Chondrocyte (in vitro differentiated cells): ENCODE measurements around the gene SYDE1. TPM values are rescaled to one million over a fixed set of nuclear protein-coding genes. Genes with fewer than 3 reads are reported as not detected.

Experiments
- DNase-seq: peaks from one replicate; pipeline ENCODE4 v3.0.0; 2021; ENCODE audit warnings: mixed read lengths, low spot score
- H3K27ac Mint-ChIP-seq: one replicate; pipeline ENCODE4 v1.8.0; 2021; ENCODE audit warnings: mild to moderate bottlenecking, moderate library complexity, mixed read lengths; ENCODE audit not compliant: unreplicated experiment
- H3K27me3 Mint-ChIP-seq: 2 replicates; pipeline ENCODE4 v1.8.0; 2021; ENCODE audit warnings: low read depth, mixed read lengths
- H3K36me3 Mint-ChIP-seq: 2 replicates; pipeline ENCODE4 v1.8.0; 2021; ENCODE audit warnings: low read depth, mixed read lengths
- H3K4me1 Mint-ChIP-seq: 2 replicates; pipeline ENCODE4 v1.8.0; 2021; ENCODE audit warnings: low read depth, mild to moderate bottlenecking, mixed read lengths
- H3K4me3 Mint-ChIP-seq: one replicate; pipeline ENCODE4 v1.8.0; 2021; ENCODE audit warnings: mild to moderate bottlenecking, moderate library complexity, mixed read lengths; ENCODE audit not compliant: unreplicated experiment
- H3K9me3 Mint-ChIP-seq: 2 replicates; pipeline ENCODE4 v1.8.0; 2021; ENCODE audit warnings: low read depth, mixed read lengths
- CTCF ChIP-seq: fragments of 200-600 bp; sonication (generic); IDR thresholded peaks from 2 replicates; pipeline ENCODE4 v1.5.0; 2021; ENCODE audit warnings: antibody characterized with exemption, mild to moderate bottlenecking, moderate library complexity
- total RNA-seq: library from RNA; stranded (reverse); gene quantifications from 3 replicates; pipeline ENCODE4 v1.2.1, GENCODE V29; 2021

SYDE1 gene
- total RNA-seq, 1 donor from 2014 or later: 98.0 TPM

DNA sequence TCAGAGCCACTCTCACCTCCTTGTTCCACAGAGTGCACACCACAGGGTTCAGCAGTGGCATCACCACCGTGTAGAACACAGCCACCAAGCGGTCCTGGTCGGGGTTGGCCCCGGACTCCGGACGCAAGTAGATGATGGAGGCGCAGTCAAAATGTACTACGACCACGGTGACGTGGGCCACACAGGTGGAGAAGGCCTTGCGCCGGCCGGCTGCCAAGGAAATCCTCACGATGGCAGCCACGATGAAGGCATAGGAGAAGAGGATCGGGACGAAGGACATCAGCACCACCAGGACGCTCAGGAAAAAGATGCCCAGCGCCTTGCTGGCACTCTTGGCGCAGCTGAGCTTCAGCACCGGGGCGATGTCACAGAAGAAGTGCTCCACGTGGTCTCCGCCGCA is 33.9 kb downstream of the SYDE1 start:
- H3K4me3 Mint-ChIP-seq: no peak overlapping the region
- no peak for DNase-seq
- peaks cover 12% of the 10 kb centered on the region for H3K9me3 Mint-ChIP-seq
- H3K27ac Mint-ChIP-seq: no peak overlapping the region
- no peaks in the 10 kb centered on the region for H3K27me3 Mint-ChIP-seq
- peaks cover 10% of the 10 kb centered on the region for H3K4me1 Mint-ChIP-seq
- no peak for TF ChIP-seq CTCF
- peaks cover 3% of the 10 kb centered on the region for H3K36me3 Mint-ChIP-seq

DNA sequence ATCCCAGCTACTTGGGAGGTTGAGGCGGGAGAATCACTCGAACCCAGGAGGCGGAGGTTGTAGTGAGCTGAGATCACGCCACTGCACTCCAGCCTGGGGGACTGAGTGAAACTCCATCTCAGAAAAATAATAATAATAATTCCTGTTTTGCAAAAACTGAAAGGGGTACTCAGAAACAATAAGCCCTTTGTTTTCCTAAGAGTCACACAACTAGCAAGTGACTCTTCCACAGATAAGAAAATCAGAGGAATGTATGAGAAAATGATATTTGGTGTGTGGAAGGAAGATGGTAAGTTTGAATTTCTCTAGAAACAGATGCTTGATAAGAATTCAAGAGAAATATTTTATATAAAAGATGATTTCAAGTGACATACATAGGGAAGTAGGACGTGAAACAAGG is 35.1 kb downstream of the SYDE1 start:
- peaks cover 3% of the 10 kb centered on the region for H3K36me3 Mint-ChIP-seq
- no peak for DNase-seq
- H3K27me3 Mint-ChIP-seq: no peaks in the 10 kb centered on the region
- H3K27ac Mint-ChIP-seq: no peak overlapping the region
- TF ChIP-seq CTCF: no peak
- H3K4me1 Mint-ChIP-seq: peaks cover 10% of the 10 kb centered on the region
- H3K9me3 Mint-ChIP-seq: peaks cover 12% of the 10 kb centered on the region
- no peak overlapping the region for H3K4me3 Mint-ChIP-seq

GRCh38 chr19:15144046-15144646 is 36.9 kb downstream of the SYDE1 start:
- no peaks in the 10 kb centered on the region for H3K4me1 Mint-ChIP-seq
- H3K36me3 Mint-ChIP-seq: peaks cover 3% of the 10 kb centered on the region
- no peak overlapping the region for H3K27ac Mint-ChIP-seq
- peaks cover 4% of the 10 kb centered on the region for H3K9me3 Mint-ChIP-seq
- H3K27me3 Mint-ChIP-seq: peaks cover under 1% of the 10 kb centered on the region
- H3K4me3 Mint-ChIP-seq: no peak overlapping the region
- TF ChIP-seq CTCF: no peak
- no peak for DNase-seq

- Mint-ChIP-seq H3K4me1 (no peaks in the 10 kb centered on the region), H3K27ac (no peak overlapping the region), H3K27me3 (peaks cover 2% of the 10 kb centered on the region), H3K9me3 (no peaks in the 10 kb centered on the region), H3K4me3 (no peak overlapping the region), H3K36me3 (no peaks in the 10 kb centered on the region)
- no peak for TF ChIP-seq CTCF
- no peak for DNase-seq
Observed at GRCh38 chr19:15147090-15147489, 39.9 kb downstream of the SYDE1 start.

GRCh38 chr19:15149737-15150136 is 42.5 kb downstream of the SYDE1 start:
- Mint-ChIP-seq H3K4me1 (peaks cover 3% of the 10 kb centered on the region), H3K9me3 (peaks cover 2% of the 10 kb centered on the region), H3K27me3 (peaks cover 2% of the 10 kb centered on the region), H3K36me3 (no peaks in the 10 kb centered on the region), H3K4me3 (no peak overlapping the region), H3K27ac (no peak overlapping the region)
- no peak for DNase-seq
- TF ChIP-seq CTCF: no peak
